K562 (cell line): Measurements from ENCODE around the gene WNT7A. TPM values are rescaled to one million over a fixed set of nuclear protein-coding genes. Genes with fewer than 3 reads are reported as not detected.

Experiments used
- ATAC-seq: fragments of 200-7000 bp; cut with Tn5 transposase; 3 replicates; pipeline ENCODE4 v1.9.1; 2020; ENCODE audit warnings: moderate library complexity
- BruUV-seq: library from RNA; stranded (reverse); fragments of 400-500 nt; replicated peaks from 2 replicates; lab custom pipeline; 2021; lab: Mats Ljungman, UMichigan
- CTCF ChIA-PET: fragments of 300-600 bp; formaldehyde crosslinking; extraction: SDS; loops from one replicate; lab custom pipeline; 2021; ENCODE audit warnings: low intra/inter-chr PET ratio; lab: Yijun Ruan, JAX
- POLR2A ChIA-PET: fragments of 300-600, 350-650 bp; sonication (Branson Sonifier 250); formaldehyde crosslinking; extraction: SDS; loops from one replicate; lab custom pipeline; 2021; ENCODE audit warnings: antibody characterized with exemption, inconsistent platforms; lab: Yijun Ruan, JAX
- DNase-seq, 4 experiments: peaks; one replicate each; pipeline versions ENCODE4 v3.0.0 to v3.0.0-alpha.2; 2011 to 2018; ENCODE audit warnings: low spot score in 3 of 4, mixed read lengths in 3 of 4; ENCODE audit errors: extremely low read depth in 1 of 4
- FAIRE-seq: peaks from 2 replicates; lab custom pipeline; 2011; peaks lifted over from hg19 to GRCh38; lab: Jason Lieb, UNC
- H2AFZ ChIP-seq: 2 replicates; pipeline ENCODE4 v1.6.0; 2011; ENCODE audit warnings: low read depth, low read length, control low read depth, inconsistent platforms
- H3K27ac ChIP-seq: fragments of 200-600 bp; 3 replicates; pipeline ENCODE4 v1.8.0; 2011; ENCODE audit warnings: low read depth, mild to moderate bottlenecking, control low read depth, inconsistent platforms, low read length, moderate library complexity, mixed read lengths; ENCODE audit errors: extremely low read depth
- H3K27me3 ChIP-seq, 2 experiments: fragments of 300-600 bp in 1 of 2; 2 replicates in 1 of 2; 3 replicates in 1 of 2; pipeline versions ENCODE4 v1.6.0 to v1.8.0; 2011; ENCODE audit warnings: inconsistent platforms in 2 of 2, low read length in 2 of 2, mild to moderate bottlenecking in 1 of 2, mixed read lengths in 1 of 2, moderate library complexity in 1 of 2; ENCODE audit not compliant: control insufficient read depth in 2 of 2, insufficient read depth in 2 of 2
- H3K36me3 ChIP-seq: fragments of 300-600 bp; 3 replicates; pipeline ENCODE4 v1.8.0; 2011; ENCODE audit warnings: mild to moderate bottlenecking, low read length, inconsistent platforms; ENCODE audit not compliant: control insufficient read depth, insufficient read depth
- H3K4me1 ChIP-seq, 2 experiments: fragments of 200-600 bp in 1 of 2; replicated peaks in 1 of 2; 2 replicates in 1 of 2; 3 replicates in 1 of 2; pipeline versions ENCODE4 v1.5.1 to v1.8.0; 2011; ENCODE audit warnings: inconsistent platforms in 2 of 2, low read length in 2 of 2, mild to moderate bottlenecking in 1 of 2, mixed read lengths in 1 of 2, moderate library complexity in 1 of 2; ENCODE audit not compliant: control insufficient read depth in 2 of 2, insufficient read depth in 2 of 2
- H3K4me2 ChIP-seq: 2 replicates; pipeline ENCODE4 v1.6.1; 2011; ENCODE audit warnings: low read length, control low read depth, inconsistent platforms, mixed read lengths; ENCODE audit not compliant: insufficient read depth
- H3K4me3 ChIP-seq: fragments of 200-600 bp; sonication (generic), shearing (Covaris generic); 2 replicates; pipeline ENCODE4 v1.5.1; 2016; ENCODE audit warnings: control low read depth, inconsistent platforms
- H3K79me2 ChIP-seq: fragments of 200-600 bp; 3 replicates; pipeline ENCODE4 v1.8.0; 2011; ENCODE audit warnings: low read length, inconsistent platforms; ENCODE audit not compliant: control insufficient read depth, insufficient read depth
- H3K9ac ChIP-seq, 2 experiments: 2 replicates each; pipeline versions ENCODE4 v1.6.0 to v1.6.1; 2011; ENCODE audit warnings: low read depth in 2 of 2, low read length in 2 of 2, control low read depth in 1 of 2, inconsistent platforms in 1 of 2, mild to moderate bottlenecking in 1 of 2, mixed read lengths in 1 of 2; ENCODE audit not compliant: insufficient read depth in 1 of 2
- H3K9me1 ChIP-seq: one replicate; pipeline ENCODE4 v1.6.0; 2011; ENCODE audit warnings: inconsistent platforms, mild to moderate bottlenecking, low read length, moderate library complexity; ENCODE audit not compliant: control insufficient read depth, insufficient read depth
- H3K9me3 ChIP-seq: replicated peaks from 2 replicates; pipeline ENCODE4 v1.5.1; 2011; ENCODE audit warnings: low read depth, low read length, inconsistent platforms; ENCODE audit not compliant: control insufficient read depth, insufficient read depth
- H4K20me1 ChIP-seq: replicated peaks from 2 replicates; pipeline ENCODE4 v1.6.1; 2011; ENCODE audit warnings: low read length, inconsistent platforms, mixed read lengths; ENCODE audit not compliant: control insufficient read depth, insufficient read depth
- CEBPB ChIP-seq: fragments of 450-650 bp; IDR thresholded peaks from 2 replicates; pipeline ENCODE4 v1.6.1; 2016; ENCODE audit warnings: missing genetic modification characterization, missing compliant biosample characterization
- CEBPG ChIP-seq, 3 experiments: fragments of 200-800 bp in 1 of 3; sonication (Bioruptor generic) in 1 of 3; sonication (generic) in 1 of 3; formaldehyde crosslinking in 1 of 3; IDR thresholded peaks in 2 of 3; conservative IDR thresholded peaks in 1 of 3; 2 replicates each; pipeline versions ENCODE4 v1.6.1 to v1.8.0; 2016 to 2022; ENCODE audit warnings: missing compliant biosample characterization in 2 of 3, missing genetic modification characterization in 2 of 3, mild to moderate bottlenecking in 1 of 3, missing genetic modification reagents in 1 of 3
- FOXO4 ChIP-seq: fragments of 450-650 bp; formaldehyde crosslinking; IDR thresholded peaks from 2 replicates; pipeline ENCODE4 v1.4.0; 2020; ENCODE audit warnings: mild to moderate bottlenecking, moderate library complexity
- HNRNPLL ChIP-seq: fragments of 200-400 bp; formaldehyde crosslinking; IDR thresholded peaks from 2 replicates; pipeline ENCODE4 v1.6.1; 2017; ENCODE audit warnings: low read length, low read depth, mild to moderate bottlenecking; ENCODE audit not compliant: poor library complexity, severe bottlenecking
- RCOR1 ChIP-seq, 2 experiments: IDR thresholded peaks; 2 replicates each; pipeline ENCODE4 v1.6.1; 2012; ENCODE audit warnings: low read depth in 2 of 2, low read length in 2 of 2, borderline replicate concordance in 1 of 2, improper control_type of control experiment in 1 of 2
- WGBS: fragments of 100-300 bp; shearing (Covaris generic); methylation state at CpG from one replicate; pipeline ENCODE4 v1.1.6; 2016; ENCODE audit warnings: low coverage, mixed read lengths; ENCODE audit not compliant: insufficient coverage; ENCODE audit errors: missing lambda C conversion rate; 5-methylcytosine and 5-hydroxymethylcytosine counted together
- in situ Hi-C: fragments of 300-500 bp; cut with MboI; formaldehyde crosslinking; loops from 4 replicates; pipeline ENCODE4 v1.15.0; 2018; ENCODE audit warnings: inconsistent platforms, mixed read lengths
- intact Hi-C: fragments of 100-400 bp; cut with micrococcal nuclease; formaldehyde crosslinking; loops from 2 replicates; pipeline ENCODE4 v1.14.2; 2022
- polyA plus RNA-seq, 8 experiments: library from polyadenylated mRNA; depleted of rRNA in 4 of 8; stranded (reverse) in 5 of 8; unstranded in 3 of 8; fragments of >200 nt; fragmentation: Nextera tagmentation in 2 of 8; fragmentation: Illumina TruSeq in 1 of 8; extraction: Ambion mirVana in 2 of 8; extraction: Trizol in 1 of 8; gene quantifications; 2 replicates each; pipeline versions ENCODE4 v1.2.1 to v1.2.3, GENCODE V29; 2011 to 2014; ENCODE audit warnings: inconsistent platforms in 1 of 8, missing spikeins in 1 of 8
- total RNA-seq, 7 experiments: library from RNA; depleted of rRNA in 6 of 7; stranded (reverse); fragments of >200 nt in 6 of 7; fragmentation: Illumina TruSeq in 2 of 7; extraction: Trizol in 2 of 7; gene quantifications; 2 replicates each; pipeline versions ENCODE4 v1.2.1 to v1.2.3, GENCODE V29; 2011 to 2021; ENCODE audit warnings: low replicate concordance in 1 of 7

Gene WNT7A
- total and polyA plus RNA-seq, 9 of the 15 experiments (the other 6 are each of a cell fraction or from before 2014, with no cell fraction given) = 0.03 TPM; not detected in 8

- TF ChIP-seq CEBPG (CRISPR knock-in tag; IDR thresholded peaks at IDR 0.05) (peak; percentile 52), CEBPG (tag; conservative IDR thresholded peaks at IDR 0.05 in 1 of 2, IDR thresholded peaks at IDR 0.05 in 1 of 2) (no peak), FOXO4 (no peak), RCOR1 (IDR thresholded peaks at IDR 0.05; ENCODE audit: borderline replicate concordance in 1 of 2, low read depth in 2 of 2, low read length in 2 of 2) (no peak), HNRNPLL (peak; percentile 34), CEBPB (peak; percentile 44)
- ATAC-seq (no peak), FAIRE-seq (no peak), DNase-seq (no peak)
- Histone ChIP-seq H4K20me1 (peaks cover 10% of the 10 kb centered on the region; the same call in 1 of the 2 replicates), H3K27me3 (peaks cover 39 to 80% of the 10 kb centered on the region in 2 experiments; a peak in 4 of 5 replicates), H3K79me2 (no peaks in the 10 kb centered on the region), H2AFZ (no peak overlapping the region), H3K9ac (no peak overlapping the region; a peak in 1 of 4 replicates), H3K9me1 (peaks cover 4% of the 10 kb centered on the region), H3K27ac (no peak overlapping the region), H3K4me2 (no peak overlapping the region), H3K4me1 (peaks cover 0 to 32% of the 10 kb centered on the region in 2 experiments; a peak in 2 of 5 replicates), H3K36me3 (no peaks in the 10 kb centered on the region), H3K4me3 (no peak overlapping the region), H3K9me3 (no peaks in the 10 kb centered on the region)
- no TSS peak for BruUV-seq
- in situ Hi-C loops (no loop called here), intact Hi-C loops (loop anchor here (10.0 kb wide), 1 partner anchor 104 kb away; no protein-coding TSS in a partner anchor)
- ChIA-PET CTCF (interaction anchor here (0.7 kb wide), 1 partner anchor 220 kb away, joined by 3 read pairs; no protein-coding TSS in a partner anchor), POLR2A (no interaction called here)
- 14% methylated on average over 57 of the region's 66 CpGs for WGBS
Measured at GRCh38 chr3:13878281-13879101, 1.4 kb downstream of the WNT7A start.
